Measurements from ENCODE around the gene ZNF214. TPM values are rescaled to one million over a fixed set of nuclear protein-coding genes. Genes with fewer than 3 reads are reported as not detected.

ZNF214 gene
- total RNA-seq, 4 donors from 2014 or later, result 0.60 to 2.4 (median 1.1) TPM; not detected in 1

DNA sequence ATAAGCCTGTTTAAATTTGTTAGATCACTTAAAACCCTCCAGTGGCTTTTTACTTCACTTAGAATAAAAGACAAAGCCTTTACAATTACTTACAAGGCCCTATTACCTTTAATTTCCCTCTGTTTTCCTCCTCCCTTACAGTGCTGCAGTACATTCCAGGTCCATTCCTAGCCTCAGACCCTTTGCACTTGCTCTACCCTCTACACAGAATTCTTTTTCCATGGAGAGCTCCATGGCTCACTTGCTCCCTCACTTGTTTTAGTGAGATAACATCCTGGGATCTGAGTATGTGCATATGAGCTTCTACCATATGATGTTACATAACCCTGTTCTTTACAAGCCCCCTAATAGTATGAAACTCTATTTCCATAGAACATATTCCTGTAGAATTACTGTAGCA is 24.4 kb downstream of the ZNF214 start:
- H3K9me3 ChIP-seq, result no peaks in the 10 kb centered on the region
- intact Hi-C loops (cut with DNase I; ENCODE audit: low total_unique reads), result no loop called here
- H3K4me1 ChIP-seq, result no peaks in the 10 kb centered on the region
- no peak overlapping the region for H3K4me3 ChIP-seq
- TF ChIP-seq POLR2AphosphoS5 (IDR thresholded peaks at IDR 0.05) (no peak), EP300 (IDR thresholded peaks at IDR 0.05; ENCODE audit: low read depth) (no peak), POLR2A (IDR thresholded peaks at IDR 0.05) (no peak)
- TF ChIP-seq, protein P1, sequence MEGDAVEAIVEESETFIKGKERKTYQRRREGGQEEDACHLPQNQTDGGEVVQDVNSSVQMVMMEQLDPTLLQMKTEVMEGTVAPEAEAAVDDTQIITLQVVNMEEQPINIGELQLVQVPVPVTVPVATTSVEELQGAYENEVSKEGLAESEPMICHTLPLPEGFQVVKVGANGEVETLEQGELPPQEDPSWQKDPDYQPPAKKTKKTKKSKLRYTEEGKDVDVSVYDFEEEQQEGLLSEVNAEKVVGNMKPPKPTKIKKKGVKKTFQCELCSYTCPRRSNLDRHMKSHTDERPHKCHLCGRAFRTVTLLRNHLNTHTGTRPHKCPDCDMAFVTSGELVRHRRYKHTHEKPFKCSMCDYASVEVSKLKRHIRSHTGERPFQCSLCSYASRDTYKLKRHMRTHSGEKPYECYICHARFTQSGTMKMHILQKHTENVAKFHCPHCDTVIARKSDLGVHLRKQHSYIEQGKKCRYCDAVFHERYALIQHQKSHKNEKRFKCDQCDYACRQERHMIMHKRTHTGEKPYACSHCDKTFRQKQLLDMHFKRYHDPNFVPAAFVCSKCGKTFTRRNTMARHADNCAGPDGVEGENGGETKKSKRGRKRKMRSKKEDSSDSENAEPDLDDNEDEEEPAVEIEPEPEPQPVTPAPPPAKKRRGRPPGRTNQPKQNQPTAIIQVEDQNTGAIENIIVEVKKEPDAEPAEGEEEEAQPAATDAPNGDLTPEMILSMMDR (IDR thresholded peaks at IDR 0.05), result no peak
- no peak for DNase-seq
- H3K36me3 ChIP-seq, result peaks cover 0 to 8% (median 0%) of the 10 kb centered on the region in 4 donors
- in situ Hi-C loops (cut with MboI; ENCODE audit: low pct_ligation_motif_present in 1 of 4, low pct_unique_long_range_greater_than_20kb in 1 of 4, low sequenced_read_pairs in 3 of 4), result no loop called here
- H3K27ac ChIP-seq, result no peak overlapping the region
- no peaks in the 10 kb centered on the region for H3K27me3 ChIP-seq

DNA sequence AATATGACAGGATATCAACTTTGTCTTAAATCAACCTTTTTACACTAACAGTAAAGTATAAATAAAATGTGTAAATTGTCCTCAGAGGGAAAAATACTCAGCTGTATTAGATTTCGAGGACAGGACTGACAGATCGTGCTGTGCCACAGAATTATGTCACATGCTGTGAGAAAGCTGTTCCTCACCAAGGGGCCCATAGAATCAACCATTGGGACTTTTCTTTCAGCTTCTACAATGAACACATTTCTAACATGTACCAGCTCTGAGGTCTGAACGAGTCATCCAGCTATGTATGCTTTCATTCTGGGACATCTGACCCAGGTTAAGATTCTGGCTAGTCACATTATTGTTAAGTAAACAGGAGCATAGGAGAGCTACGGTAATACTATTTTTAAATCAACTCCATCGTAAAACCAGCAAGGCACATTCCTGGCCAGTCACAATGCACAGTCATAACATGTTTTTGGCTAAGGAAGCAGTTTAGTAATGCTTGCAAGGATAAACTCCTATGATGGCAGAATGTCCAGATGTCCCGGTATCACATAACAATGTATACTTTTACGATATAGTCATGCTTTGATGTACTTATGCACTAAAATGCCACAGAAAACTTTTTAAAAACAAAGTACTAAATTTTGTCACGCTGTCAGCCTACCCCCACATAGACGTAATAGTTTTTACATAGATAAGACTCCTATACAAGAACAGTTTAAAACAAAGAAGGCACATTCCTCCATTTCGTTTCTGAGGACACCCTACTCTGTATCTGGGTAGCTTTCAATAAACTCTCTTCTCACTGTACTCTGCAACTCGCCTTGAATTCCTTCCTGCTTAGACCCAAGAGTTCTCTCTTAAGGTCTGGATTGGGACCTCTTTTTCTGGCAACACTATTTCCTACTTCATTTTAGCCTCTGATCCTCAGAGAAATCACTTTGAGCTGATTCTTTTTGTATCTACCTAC is 27.4 kb downstream of the ZNF214 start:
- 26 to 42% methylated on average over 9 to 11 of the region's 11 CpGs for WGBS, 2 donors (ENCODE audit: low coverage in 1 of 2)
- H3K9me3 ChIP-seq, result no peaks in the 10 kb centered on the region
- in situ Hi-C loops (cut with MboI; ENCODE audit: low pct_ligation_motif_present in 1 of 4, low pct_unique_long_range_greater_than_20kb in 1 of 4, low sequenced_read_pairs in 3 of 4) (no loop called here), intact Hi-C loops (cut with DNase I; ENCODE audit: low total_unique reads) (no loop called here)
- no peak for DNase-seq
- no peak overlapping the region for H3K4me3 ChIP-seq
- no peaks in the 10 kb centered on the region for H3K4me1 ChIP-seq
- TF ChIP-seq, protein P1 (IDR thresholded peaks at IDR 0.05), result no peak
- TF ChIP-seq POLR2AphosphoS5 (IDR thresholded peaks at IDR 0.05) (peak; percentile 9 to 66 (median 55)), EP300 (IDR thresholded peaks at IDR 0.05; ENCODE audit: low read depth) (peak; percentile 47), POLR2A (IDR thresholded peaks at IDR 0.05) (no peak)
- H3K27me3 ChIP-seq, result no peaks in the 10 kb centered on the region
- H3K36me3 ChIP-seq, result no peaks in the 10 kb centered on the region
- H3K27ac ChIP-seq, result peak overlapping the region; percentile 27 to 68 (median 50)

DNA sequence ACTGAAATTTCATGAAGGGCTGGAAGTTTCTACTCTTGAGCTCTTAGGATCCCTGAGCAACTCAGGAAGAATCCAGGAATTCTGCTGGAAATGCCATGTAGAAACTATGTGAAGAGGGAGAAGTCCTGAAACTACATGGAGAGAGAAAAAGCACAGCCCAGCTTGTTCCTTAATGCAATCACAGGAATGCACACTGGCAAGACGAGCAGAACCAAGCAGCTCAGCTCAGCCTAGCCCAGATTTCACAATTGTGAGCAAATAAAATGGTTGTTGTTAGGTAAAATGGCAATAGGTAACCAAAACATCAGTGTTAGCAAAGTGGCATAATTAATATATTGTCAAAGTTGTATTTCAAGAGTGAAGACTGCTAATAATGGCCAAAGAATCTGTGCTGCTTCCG is 28.1 kb downstream of the ZNF214 start:
- H3K27me3 ChIP-seq, result no peaks in the 10 kb centered on the region
- peak overlapping the region; percentile 27 to 66 (median 50) for H3K27ac ChIP-seq
- DNase-seq, result no peak
- in situ Hi-C loops (cut with MboI; ENCODE audit: low pct_ligation_motif_present in 1 of 4, low pct_unique_long_range_greater_than_20kb in 1 of 4, low sequenced_read_pairs in 3 of 4) (no loop called here), intact Hi-C loops (cut with DNase I; ENCODE audit: low total_unique reads) (no loop called here)
- TF ChIP-seq POLR2A (IDR thresholded peaks at IDR 0.05) (no peak), POLR2AphosphoS5 (IDR thresholded peaks at IDR 0.05) (no peak), EP300 (IDR thresholded peaks at IDR 0.05; ENCODE audit: low read depth) (no peak)
- TF ChIP-seq, protein P1 (IDR thresholded peaks at IDR 0.05), result no peak
- 64 to 76% methylated on average over 2 of the region's 2 CpGs for WGBS, 2 donors (ENCODE audit: low coverage in 1 of 2)
- H3K4me3 ChIP-seq, result no peak overlapping the region
- no peaks in the 10 kb centered on the region for H3K36me3 ChIP-seq
- no peaks in the 10 kb centered on the region for H3K4me1 ChIP-seq
- no peaks in the 10 kb centered on the region for H3K9me3 ChIP-seq

DNA sequence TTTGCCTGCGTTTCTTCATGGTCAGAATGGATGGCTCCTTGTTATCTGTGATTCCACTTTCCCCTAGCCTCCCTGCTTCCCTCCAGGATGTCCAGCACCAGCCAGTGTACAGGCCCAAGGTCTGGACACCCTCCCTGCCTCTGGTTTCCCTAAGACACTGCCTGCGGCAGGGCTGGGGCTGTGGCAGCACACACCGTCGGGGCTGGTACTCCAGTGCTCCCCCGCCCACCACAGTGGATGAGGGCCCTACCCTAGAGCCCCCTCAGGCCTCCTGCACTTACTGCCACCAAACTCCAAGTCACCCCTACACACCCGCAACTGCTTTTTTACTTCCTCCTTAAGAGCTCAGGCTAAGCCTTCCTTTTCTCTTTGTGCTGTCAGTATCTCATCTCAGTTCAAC is 28.9 kb downstream of the ZNF214 start:
- H3K27me3 ChIP-seq, result no peaks in the 10 kb centered on the region
- in situ Hi-C loops (cut with MboI; ENCODE audit: low pct_ligation_motif_present in 1 of 4, low pct_unique_long_range_greater_than_20kb in 1 of 4, low sequenced_read_pairs in 3 of 4), result no loop called here
- WGBS, 2 donors (ENCODE audit: low coverage in 1 of 2), result 85 to 91% methylated on average over 5 to 6 of the region's 6 CpGs
- H3K4me3 ChIP-seq, result no peak overlapping the region
- no peak for DNase-seq
- no peak for TF ChIP-seq POLR2AphosphoS5 (IDR thresholded peaks at IDR 0.05)
- TF ChIP-seq POLR2A (IDR thresholded peaks at IDR 0.05), result no peak
- TF ChIP-seq, protein P1 (IDR thresholded peaks at IDR 0.05), result no peak
- TF ChIP-seq EP300 (IDR thresholded peaks at IDR 0.05; ENCODE audit: low read depth), result no peak
- H3K4me1 ChIP-seq, result no peaks in the 10 kb centered on the region
- no peaks in the 10 kb centered on the region for H3K9me3 ChIP-seq
- intact Hi-C loops (cut with DNase I; ENCODE audit: low total_unique reads), result no loop called here
- peak overlapping the region in 1 of 4 donors; percentile 66 for H3K27ac ChIP-seq
- no peaks in the 10 kb centered on the region for H3K36me3 ChIP-seq

All from transverse colon (tissue), 4 donors.